Ishikawa (cell line): ENCODE measurements around the gene RASA3.

ENCODE experiments used
- CEBPB ChIP-seq: IDR thresholded peaks from 2 replicates; pipeline ENCODE4 v1.6.1; 2012
- CREB1 ChIP-seq: IDR thresholded peaks from 2 replicates; pipeline ENCODE4 v1.6.1; 2012; ENCODE audit warnings: low read depth
- EGR1 ChIP-seq: IDR thresholded peaks from 2 replicates; pipeline ENCODE4 v1.6.1; 2012
- EP300 ChIP-seq: IDR thresholded peaks from 2 replicates; pipeline ENCODE4 v1.6.1; 2012; ENCODE audit warnings: borderline replicate concordance
- FOXM1 ChIP-seq: IDR thresholded peaks from 2 replicates; pipeline ENCODE4 v1.6.1; 2012; ENCODE audit warnings: low read depth, borderline replicate concordance
- MAX ChIP-seq: IDR thresholded peaks from 2 replicates; pipeline ENCODE4 v1.6.1; 2012
- NFIC ChIP-seq: IDR thresholded peaks from 2 replicates; pipeline ENCODE4 v1.6.1; 2012
- RAD21 ChIP-seq: IDR thresholded peaks from 2 replicates; pipeline ENCODE4 v1.6.1; 2012; ENCODE audit warnings: low read depth
- REST ChIP-seq: IDR thresholded peaks from 2 replicates; pipeline ENCODE4 v1.6.1; 2012; ENCODE audit warnings: low read depth, mild to moderate bottlenecking
- TAF1 ChIP-seq: IDR thresholded peaks from 2 replicates; pipeline ENCODE4 v1.6.1; 2012; ENCODE audit warnings: low read depth, mild to moderate bottlenecking
- TCF12 ChIP-seq: IDR thresholded peaks from 2 replicates; pipeline ENCODE4 v1.6.1; 2012; ENCODE audit warnings: low read depth
- TEAD4 ChIP-seq: IDR thresholded peaks from 2 replicates; pipeline ENCODE4 v1.6.1; 2012
- USF1 ChIP-seq: IDR thresholded peaks from 2 replicates; pipeline ENCODE4 v1.6.1; 2012
- YY1 ChIP-seq: IDR thresholded peaks from 2 replicates; pipeline ENCODE4 v1.6.1; 2012; ENCODE audit warnings: low read depth
- ZBTB7A ChIP-seq: IDR thresholded peaks from 2 replicates; pipeline ENCODE4 v1.6.1; 2012; ENCODE audit warnings: low read depth

Gene RASA3

GRCh38 chr13:114141261-114141996, 9.0 kb upstream of the RASA3 start:
- TF ChIP-seq EP300 (no peak), USF1 (no peak), CEBPB (no peak), REST (no peak), YY1 (no peak), NFIC (no peak), EGR1 (no peak), TCF12 (no peak), RAD21 (no peak), ZBTB7A (no peak)

GRCh38 chr13:114140906-114141250, 8.5 kb upstream of the RASA3 start:
- no peak for TF ChIP-seq NFIC
- no peak for TF ChIP-seq FOXM1
- no peak for TF ChIP-seq RAD21
- no peak for TF ChIP-seq USF1
- no peak for TF ChIP-seq ZBTB7A
- no peak for TF ChIP-seq CEBPB

- TF ChIP-seq MAX (no peak), TAF1 (no peak), CREB1 (no peak), EP300 (no peak), FOXM1 (no peak)
These were observed 7.9 kb upstream of the RASA3 start for GRCh38 chr13:114140131-114140905.

GRCh38 chr13:114136576-114136975, 4.2 kb upstream of the RASA3 start:
- no peak for TF ChIP-seq TAF1
- no peak for TF ChIP-seq ZBTB7A
- TF ChIP-seq CREB1, result no peak
- TF ChIP-seq FOXM1, result no peak
- TF ChIP-seq YY1, result no peak
- TF ChIP-seq MAX, result no peak
- no peak for TF ChIP-seq REST
- no peak for TF ChIP-seq TEAD4
- TF ChIP-seq NFIC, result no peak
- no peak for TF ChIP-seq EP300
- no peak for TF ChIP-seq EGR1
- TF ChIP-seq USF1, result no peak

GRCh38 chr13:114135731-114136171, 3.3 kb upstream of the RASA3 start:
- no peak for TF ChIP-seq CREB1
- no peak for TF ChIP-seq EGR1

- TF ChIP-seq TCF12 (no peak), NFIC (no peak), EGR1 (no peak), TEAD4 (no peak), USF1 (no peak), REST (no peak)
These were observed 2.7 kb upstream of the RASA3 start for GRCh38 chr13:114134944-114135610.
